Hematopoietic multipotent progenitor cell treated with erythropoietin and hydrocortisone succinate and interleukin-3 and kit ligand, for 8 days (in vitro differentiated cells): ENCODE results near the gene L1CAM.
A peak's percentile ranks its signal among the peaks of the same experiment; 100 is the strongest.

Source experiments
- DNase-seq: peaks from one replicate; pipeline ENCODE4 v3.0.0-alpha.2; 2015

Gene L1CAM

DNA sequence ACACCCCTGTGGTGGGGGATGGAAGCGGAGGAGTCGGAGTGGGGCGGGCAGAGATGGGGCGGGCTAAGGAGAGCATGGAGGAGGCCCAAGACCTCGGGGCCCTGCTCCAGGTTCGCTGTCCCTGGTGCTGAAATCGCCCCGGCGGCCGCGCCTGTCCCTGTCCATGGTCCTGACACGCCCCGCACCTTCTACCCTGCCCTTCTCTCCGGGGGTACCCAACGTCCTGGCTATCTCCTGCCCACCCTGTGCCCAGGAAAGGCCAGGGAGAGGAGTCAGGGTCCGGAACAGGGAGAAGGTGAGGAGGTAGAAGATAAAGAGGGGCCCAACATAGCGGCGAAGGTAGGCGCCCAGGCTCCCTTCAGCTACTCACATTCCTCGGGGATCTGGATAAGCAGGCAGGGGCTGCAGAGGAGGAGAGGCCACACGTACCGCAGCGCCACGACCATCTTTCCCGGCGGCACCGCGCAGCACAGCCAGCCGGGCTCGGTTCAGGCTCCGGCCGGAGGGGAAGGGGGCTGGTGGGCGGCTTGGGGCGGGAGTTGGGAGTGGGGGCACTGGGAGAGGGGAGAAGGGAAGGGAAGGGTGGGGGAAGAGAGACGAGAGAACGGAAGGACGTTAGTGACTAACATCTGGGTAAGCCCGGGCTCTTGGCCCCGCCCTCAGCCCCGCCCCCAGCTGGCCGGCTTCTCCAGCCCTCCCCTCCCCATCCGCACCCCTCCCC is 10.4 kb downstream of the L1CAM start:
- peak; percentile 6 for DNase-seq

- no peak for DNase-seq
Observed at GRCh38 chrX:153874366-153875125, 11.4 kb downstream of the L1CAM start.

DNA sequence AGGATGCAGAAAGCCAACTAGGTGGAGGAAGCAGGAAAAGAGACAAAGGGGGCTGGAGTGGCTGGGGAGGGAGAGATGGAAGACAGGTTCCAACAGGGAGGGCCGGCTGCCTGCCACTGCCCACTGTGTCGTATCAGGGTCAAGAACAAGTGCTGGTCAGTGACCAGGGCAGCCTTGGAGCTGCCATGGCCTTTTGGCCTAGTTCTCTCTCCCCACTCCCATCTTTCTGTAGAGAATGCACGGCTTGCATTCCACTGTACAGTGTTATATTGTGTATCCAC is 11.9 kb downstream of the L1CAM start:
- no peak for DNase-seq

DNA sequence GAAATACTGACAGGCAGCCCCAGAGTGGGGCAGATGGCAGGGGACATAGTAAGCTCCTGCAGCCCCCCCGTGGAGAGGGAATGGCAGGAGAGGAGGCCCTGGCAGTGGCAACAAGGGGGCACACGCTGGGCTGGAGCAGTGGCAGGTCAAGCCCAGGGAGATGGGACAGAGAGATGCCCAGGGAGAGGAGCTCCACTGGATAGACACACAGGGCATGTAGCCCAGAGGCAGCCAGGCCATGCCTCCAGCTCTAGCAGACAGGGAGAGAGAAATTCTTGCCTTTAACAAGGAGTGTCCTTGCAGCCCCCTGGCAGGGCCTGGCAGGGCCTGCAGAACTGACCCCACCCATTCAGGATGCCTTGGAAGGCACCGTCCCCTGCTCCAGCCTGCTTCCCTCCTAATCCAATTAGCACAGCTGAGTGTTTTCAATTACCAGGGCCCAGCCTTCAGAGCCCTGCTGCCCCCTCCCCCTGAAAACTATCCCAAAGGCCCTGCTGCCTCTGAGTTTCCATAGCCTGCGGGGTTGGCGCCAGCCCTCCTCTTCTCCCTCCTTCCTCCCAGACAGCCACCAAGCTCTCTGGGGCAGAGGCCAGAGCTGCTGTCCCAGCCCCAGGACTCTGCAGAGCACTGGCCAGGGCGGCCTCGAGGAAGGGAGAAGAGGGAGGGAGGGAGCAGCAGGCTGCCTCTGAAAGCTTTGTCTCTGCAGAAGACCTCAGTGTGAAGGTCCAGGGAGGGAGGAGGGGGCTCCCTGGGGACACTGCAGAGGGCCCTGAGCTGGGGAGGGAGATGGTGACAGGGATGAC is 12.5 kb downstream of the L1CAM start:
- no peak for DNase-seq

DNA sequence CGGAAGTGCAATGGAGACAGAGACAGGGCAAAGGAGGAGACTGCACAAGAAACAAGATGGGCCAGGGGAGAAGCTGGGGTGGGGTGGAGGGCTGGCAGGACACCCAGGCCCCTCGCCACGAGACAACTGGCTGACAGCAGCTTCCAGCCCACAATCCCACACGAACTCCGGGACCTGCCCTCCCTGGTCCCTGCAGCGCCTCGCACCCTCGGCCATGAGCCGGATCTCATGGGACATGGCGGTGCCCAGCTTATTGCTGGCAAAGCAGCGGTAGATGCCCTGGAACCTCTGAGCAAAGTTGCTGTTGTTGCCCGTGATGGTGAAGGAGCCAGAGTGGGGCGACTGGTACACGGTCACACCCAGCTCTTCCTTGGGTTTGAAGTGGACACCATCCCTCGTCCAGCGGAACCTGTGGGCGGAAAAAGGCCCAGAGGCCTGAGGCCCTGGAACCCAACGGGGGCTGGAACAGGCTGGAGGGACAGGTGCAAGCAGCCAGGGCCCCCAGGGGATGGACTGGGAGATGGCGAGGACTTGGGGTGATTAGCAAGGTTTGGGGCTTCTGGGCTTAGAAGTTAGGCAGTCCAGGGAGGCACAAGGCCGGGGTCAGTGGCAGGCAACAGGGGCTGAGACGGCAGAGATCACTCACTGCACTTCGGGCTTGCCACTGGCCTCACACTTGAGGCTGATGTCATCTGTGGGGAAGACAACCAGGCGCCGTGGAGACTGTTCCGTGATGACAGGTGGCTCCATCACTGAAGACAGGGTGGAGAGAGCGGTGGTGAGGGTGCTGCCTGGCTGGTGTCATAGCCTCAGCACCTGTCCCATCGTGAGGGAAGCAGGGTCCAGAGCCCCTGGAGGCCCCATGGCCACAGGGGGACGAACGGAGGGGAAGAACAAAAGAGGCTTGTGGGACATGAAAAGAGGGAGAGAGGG is 13.8 kb downstream of the L1CAM start:
- DNase-seq = no peak

DNA sequence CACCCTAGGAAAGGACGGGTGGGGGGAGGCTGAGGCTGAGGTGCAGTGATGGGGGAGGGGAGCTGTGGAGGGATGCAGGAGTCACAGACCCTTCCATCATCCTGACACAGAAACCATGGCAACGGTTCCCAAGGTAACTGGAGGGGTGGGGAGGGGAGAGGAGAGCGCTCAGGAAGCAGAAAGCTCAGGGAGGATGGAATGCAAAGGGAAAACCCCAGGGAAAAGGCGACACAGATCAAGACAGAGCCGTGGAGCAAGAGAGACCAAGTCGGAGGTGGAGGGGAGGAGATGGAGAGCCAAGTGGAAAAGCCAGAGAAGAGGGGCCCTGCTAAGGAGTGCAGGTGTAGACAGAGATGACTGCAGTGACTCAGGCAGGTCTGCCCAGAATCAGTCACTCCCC is 14.5 kb downstream of the L1CAM start:
- no peak for DNase-seq

DNA sequence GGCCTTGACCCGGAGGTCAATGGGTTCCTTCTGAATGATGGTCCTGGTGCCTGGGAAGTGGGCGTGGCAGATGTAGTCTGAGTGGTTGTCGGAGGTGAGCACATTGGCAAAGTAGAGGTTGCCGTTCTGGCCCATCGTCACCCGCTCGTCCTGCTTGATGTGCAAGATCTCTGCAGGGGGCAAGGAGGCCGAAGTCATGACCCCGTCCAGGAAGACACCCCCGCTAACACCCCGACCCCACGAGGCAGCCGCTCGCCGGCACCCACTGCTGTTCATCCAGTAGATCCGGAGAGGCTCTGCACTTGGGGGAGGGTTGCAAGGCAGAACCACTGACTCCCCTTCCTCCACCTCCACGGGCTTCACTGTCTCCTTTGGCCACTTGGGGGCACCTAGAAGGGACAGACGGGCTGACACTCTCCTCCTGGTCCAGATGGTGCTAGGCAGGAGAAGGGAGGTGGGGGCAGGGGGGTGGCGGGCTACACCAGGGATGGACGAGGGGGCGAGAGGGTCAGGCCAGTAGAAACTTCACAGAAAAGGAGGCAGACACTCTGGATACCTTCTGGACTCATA is 15.1 kb downstream of the L1CAM start:
- no peak for DNase-seq

DNA sequence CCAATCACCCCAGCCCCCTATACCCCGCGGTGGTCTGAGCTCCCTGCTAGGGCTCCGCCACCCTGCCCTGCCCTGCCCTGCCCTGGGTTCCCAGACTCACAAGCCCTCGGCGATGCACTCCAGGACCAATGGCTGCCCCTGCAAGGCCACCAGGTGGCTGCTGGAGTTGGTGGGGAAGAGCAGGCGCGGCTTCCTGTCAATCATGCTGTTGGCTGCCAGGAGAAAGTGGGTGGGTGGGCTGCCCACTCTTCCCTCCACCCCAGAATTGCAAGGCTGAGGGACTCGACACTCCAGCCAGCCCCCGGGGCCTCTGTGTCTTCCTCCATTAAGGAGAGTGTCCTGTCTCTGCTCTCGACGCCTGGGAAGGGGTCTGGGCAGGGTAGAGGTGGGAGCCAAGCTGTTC is 15.7 kb downstream of the L1CAM start:
- no peak for DNase-seq

DNA sequence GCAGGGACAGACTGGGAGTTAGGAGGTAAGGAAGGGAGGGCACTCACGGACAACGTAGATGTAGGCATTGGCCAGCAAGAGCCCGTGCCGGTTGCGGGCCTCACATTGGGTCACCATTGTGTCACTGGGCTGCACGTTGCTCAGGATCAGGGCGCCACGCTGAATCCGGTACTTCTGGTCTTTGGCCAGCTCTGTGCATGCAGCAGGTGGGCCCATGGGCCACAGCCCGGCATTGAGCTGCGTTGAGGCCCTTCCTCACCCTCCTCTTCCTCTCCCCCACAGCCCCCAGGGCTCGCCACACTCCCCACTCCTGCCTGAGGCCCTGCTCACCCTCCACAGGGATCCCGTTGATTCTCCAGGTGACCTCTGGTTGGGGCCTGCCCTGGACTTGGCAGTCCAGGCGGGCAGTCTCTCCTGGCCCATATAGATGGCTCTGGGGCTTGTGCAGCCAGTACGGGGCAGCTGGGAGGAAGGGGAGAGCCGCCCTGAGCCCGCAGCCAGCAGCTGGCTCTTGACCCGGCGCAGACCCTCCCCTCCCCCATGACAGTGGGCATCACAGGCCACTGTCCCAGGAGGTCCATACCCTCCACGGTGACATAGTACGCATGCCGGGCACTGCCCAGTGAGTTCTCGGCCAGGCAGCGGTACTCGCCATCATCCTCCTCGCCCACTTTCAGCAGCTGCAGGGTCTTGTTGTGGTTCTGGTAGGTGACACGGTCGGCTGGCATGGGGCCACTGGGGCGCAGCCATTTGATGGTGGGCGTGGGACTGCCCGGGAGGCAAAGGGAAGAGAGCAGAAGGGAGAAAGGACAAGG is 16.3 kb downstream of the L1CAM start:
- DNase-seq = no peak

- no peak for DNase-seq
Observed at GRCh38 chrX:153868576-153869472, 17.1 kb downstream of the L1CAM start.

- no peak for DNase-seq
Observed at GRCh38 chrX:153867671-153868070, 18.3 kb downstream of the L1CAM start.

DNA sequence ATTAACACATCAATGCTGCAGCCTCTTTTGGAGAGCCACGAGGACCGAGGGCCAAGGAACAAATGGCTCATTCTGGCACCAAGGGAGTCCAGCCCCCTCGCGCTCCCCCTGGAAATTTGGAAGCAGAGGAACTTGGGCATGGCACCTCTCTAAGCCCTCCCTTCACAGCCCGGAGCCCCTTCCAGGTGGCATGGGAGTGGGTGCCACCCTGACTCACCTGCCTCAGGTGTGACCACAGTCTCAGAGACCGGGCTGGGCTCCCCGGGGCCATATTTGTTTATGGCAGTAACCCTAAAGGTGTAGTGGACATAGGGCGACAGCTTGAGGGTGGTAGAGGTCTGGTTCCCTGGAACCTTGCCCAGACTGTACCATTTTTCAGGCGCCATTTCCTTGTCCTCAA is 18.8 kb downstream of the L1CAM start:
- DNase-seq = no peak

DNA sequence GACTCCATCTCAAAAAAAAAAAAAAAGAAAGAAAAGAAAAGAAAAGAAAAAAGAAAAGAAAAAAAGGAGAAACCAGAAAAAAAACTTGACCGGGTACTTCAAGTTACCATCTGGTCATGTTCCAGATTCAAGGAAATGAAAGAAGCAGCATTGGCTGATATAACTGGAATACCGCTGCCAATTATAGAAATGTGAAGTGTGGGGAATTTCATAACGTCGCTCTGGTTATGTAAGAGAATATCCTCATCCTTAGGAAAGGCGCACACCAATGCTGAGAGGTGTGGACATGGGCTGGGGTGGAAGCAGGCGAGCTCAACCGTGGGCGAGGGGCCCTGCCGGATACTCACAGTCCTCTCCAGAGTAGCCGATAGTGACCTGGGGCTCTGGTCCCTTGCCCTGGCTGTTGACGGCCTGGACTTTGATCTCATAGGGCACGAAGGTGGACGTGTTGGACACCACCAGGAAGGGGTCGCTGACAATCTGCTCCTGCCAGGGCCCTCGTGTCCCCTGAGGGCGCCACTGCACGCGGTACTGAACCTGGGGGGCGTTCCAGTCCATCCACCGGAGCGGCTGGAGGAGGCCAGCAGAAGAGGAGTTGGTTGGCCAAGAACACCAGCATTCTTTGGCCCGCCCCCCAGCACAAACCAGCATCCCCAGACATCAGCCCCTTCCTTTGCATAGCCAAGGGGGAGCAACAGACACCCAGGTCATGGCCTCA is 19.5 kb downstream of the L1CAM start:
- no peak for DNase-seq

GRCh38 chrX:153865685-153866084 is 20.3 kb downstream of the L1CAM start:
- DNase-seq = no peak

DNA sequence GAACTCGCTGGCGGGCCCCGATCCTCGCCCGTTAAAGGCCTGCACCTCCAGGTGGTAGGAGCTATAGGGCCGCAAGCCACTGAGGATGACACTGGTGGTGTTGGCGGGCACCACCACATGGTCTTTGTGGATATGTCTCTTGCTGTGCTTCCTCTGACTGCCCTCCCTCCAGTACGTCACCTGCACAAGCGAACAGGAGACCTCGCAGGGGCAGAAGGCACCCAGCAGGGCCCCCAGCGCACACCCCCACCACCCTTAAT is 20.7 kb downstream of the L1CAM start:
- DNase-seq = no peak

DNA sequence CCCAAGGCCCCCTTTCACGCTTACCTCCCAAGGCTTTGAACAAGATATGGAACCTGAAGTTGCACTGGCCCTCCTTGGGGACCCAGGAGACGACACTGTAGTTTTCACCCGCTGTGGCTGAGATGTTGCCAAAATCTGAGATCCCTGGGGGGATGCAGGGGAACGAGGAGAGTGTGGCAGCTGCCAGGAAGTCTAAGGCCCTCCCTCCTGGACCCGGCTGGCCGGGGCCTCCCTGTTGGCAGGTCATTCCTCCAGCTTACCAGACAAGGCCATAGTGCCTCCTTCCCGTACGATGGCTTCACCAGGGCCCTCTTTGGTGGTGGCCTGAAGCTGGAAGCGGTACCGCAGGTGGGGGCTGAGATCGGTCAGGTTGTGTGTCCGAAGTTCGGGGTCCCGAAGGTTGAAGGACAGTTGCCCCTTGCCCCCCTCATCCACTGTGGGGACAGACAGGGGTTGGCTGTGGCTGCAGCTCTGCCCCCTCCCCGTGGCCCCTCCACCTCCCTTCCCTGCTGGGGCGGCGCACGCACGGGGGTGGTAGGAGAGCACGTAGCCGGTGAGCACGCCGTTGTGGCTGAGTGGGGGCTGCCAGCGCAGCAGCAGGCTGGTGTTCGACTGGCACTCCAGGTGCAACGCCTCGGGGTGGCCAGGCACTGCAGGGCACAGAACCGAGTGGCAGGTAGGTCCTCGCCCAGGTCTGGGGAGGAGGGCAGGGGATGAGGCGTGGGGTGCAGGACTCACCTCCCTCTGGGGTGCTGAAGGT is 21.2 kb downstream of the L1CAM start:
- no peak for DNase-seq

- no peak for DNase-seq
Observed at GRCh38 chrX:153864101-153864500, 21.9 kb downstream of the L1CAM start.

DNA sequence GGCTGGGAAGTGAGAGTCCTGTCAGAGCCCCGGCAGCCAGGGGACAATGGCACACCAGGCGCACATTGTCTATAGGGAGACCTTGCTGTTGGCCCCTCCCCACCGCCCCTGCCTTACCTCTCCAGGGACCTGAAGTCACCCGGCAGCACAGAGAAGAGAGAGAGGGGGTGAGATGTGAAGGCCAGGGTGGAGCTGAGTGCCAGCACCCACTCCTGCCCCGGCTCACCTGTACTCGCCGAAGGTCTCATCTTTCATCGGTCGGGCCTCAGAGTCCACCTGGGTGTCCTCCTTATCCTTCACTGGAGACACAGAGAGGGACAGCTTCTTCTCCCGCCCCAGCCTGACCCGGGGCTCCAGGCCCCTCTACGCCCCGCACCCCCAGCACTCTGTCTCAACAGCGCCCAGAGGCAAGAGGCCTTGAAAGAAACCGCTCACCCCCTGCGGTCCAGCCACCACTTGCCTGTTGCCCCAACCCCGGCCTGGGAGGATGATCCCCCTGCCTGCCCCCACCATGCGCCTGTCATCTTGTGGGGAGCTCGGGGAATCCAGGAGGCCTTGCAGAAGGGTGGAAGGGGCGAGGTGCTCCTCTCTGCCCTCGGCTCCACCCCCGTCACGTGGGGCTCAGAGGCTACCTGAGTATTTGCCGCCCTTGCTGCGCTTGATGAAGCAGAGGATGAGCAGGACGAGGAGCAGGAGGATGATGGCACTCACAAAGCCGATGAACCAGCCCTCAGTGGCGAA is 22.6 kb downstream of the L1CAM start:
- no peak for DNase-seq
